HCT116 (cell line): Measurements from ENCODE around the gene SVEP1. TPM values are rescaled to one million over a fixed set of nuclear protein-coding genes. Genes with fewer than 3 reads are reported as not detected.

Experiments used
- ATAC-seq: fragments of 200-7000 bp; cut with Tn5 transposase; 2 replicates; pipeline ENCODE4 v1.9.1; 2020; ENCODE audit warnings: mild to moderate bottlenecking, moderate library complexity
- BruUV-seq: library from RNA; stranded (reverse); fragments of 400-500 nt; replicated peaks from 2 replicates; lab custom pipeline; 2021; lab: Mats Ljungman, UMichigan
- CTCF ChIA-PET: fragments of 300-600 bp; sonication (Branson Sonifier 250); formaldehyde crosslinking; loops from one replicate; lab custom pipeline; 2021; ENCODE audit warnings: antibody characterized with exemption; lab: Charles Lee
- POLR2A ChIA-PET: fragments of 300-600, 350-600 bp; sonication (Branson Sonifier 250); formaldehyde crosslinking; loops from one replicate; lab custom pipeline; 2021; ENCODE audit warnings: antibody characterized with exemption; lab: Charles Lee
- RAD21 ChIA-PET, 2 experiments: fragments of 300-600 bp; sonication (Branson Sonifier 250); formaldehyde crosslinking; loops; one replicate each; lab custom pipeline; 2023; ENCODE audit warnings: low total read pairs in 2 of 2; ENCODE audit not compliant: uncharacterized antibody in 2 of 2, unreplicated experiment in 2 of 2, low non-redundant PET in 1 of 2; lab: Charles Lee
- DNase-seq: peaks from one replicate; pipeline ENCODE4 v3.0.0-alpha.2; 2010; ENCODE audit warnings: low read depth, low spot score
- H2AFZ ChIP-seq: fragments of 200-600 bp; shearing (Covaris generic), sonication (generic); 2 replicates; pipeline ENCODE4 v1.6.1; 2017; ENCODE audit warnings: low read depth, mixed run types, mixed read lengths, antibody characterized with exemption, low read length; ENCODE audit not compliant: poor library complexity, severe bottlenecking
- H3K27ac ChIP-seq: 2 replicates; pipeline ENCODE4 v1.5.1; 2012; ENCODE audit warnings: low read depth, low read length
- H3K27me3 ChIP-seq: fragments of 200-600 bp; sonication (generic); 2 replicates; pipeline ENCODE4 v1.6.1; 2016; ENCODE audit warnings: mixed run types, low read length, mixed read lengths; ENCODE audit not compliant: insufficient read depth
- H3K36me3 ChIP-seq, 2 experiments: fragments of 200-500 bp in 1 of 2; fragments of 200-600 bp in 1 of 2; sonication (Bioruptor generic) in 1 of 2; sonication (generic) in 1 of 2; 2 replicates each; pipeline versions ENCODE4 v1.5.1 to v1.6.1; 2014 to 2016; ENCODE audit warnings: low read length in 2 of 2, inconsistent platforms in 1 of 2, mixed read lengths in 1 of 2, mixed run types in 1 of 2; ENCODE audit not compliant: insufficient read depth in 2 of 2, control insufficient read depth in 1 of 2
- H3K4me1 ChIP-seq, 2 experiments: fragments of 200-600 bp in 1 of 2; sonication (generic) in 1 of 2; 2 replicates each; pipeline versions ENCODE4 v1.5.1 to v1.6.1; 2012 to 2017; ENCODE audit warnings: low read length in 2 of 2, inconsistent platforms in 1 of 2, mild to moderate bottlenecking in 1 of 2, mixed read lengths in 1 of 2, mixed run types in 1 of 2, moderate library complexity in 1 of 2; ENCODE audit not compliant: insufficient read depth in 2 of 2, control insufficient read depth in 1 of 2
- H3K4me2 ChIP-seq: fragments of 200-600 bp; sonication (generic); 2 replicates; pipeline ENCODE4 v1.6.1; 2017; ENCODE audit warnings: mixed run types, low read length, mixed read lengths
- H3K4me3 ChIP-seq, 2 experiments: fragments of 200-600 bp in 1 of 2; sonication (generic) in 1 of 2; replicated peaks in 1 of 2; 2 replicates each; pipeline ENCODE4 v1.5.1; 2011 to 2016; ENCODE audit warnings: low read length in 2 of 2, control low read depth in 1 of 2, low read depth in 1 of 2, mild to moderate bottlenecking in 1 of 2, mixed read lengths in 1 of 2, mixed run types in 1 of 2
- H3K79me2 ChIP-seq: fragments of 200-600 bp; sonication (generic); 2 replicates; pipeline ENCODE4 v1.6.1; 2017; ENCODE audit warnings: mild to moderate bottlenecking, mixed run types, low read length, moderate library complexity, mixed read lengths; ENCODE audit not compliant: insufficient read depth
- H3K9ac ChIP-seq: fragments of 200-600 bp; sonication (generic); 2 replicates; pipeline ENCODE4 v1.6.1; 2016; ENCODE audit warnings: low read length, mixed read lengths
- H3K9me2 ChIP-seq: fragments of 200-600 bp; sonication (generic), shearing (Covaris generic); 2 replicates; pipeline ENCODE4 v1.6.1; 2017; ENCODE audit warnings: mixed run types, mild to moderate bottlenecking, moderate library complexity; ENCODE audit not compliant: insufficient read depth
- H3K9me3 ChIP-seq, 2 experiments: fragments of 200-500 bp in 1 of 2; fragments of 200-600 bp in 1 of 2; sonication (Bioruptor generic) in 1 of 2; sonication (generic) in 1 of 2; 2 replicates each; pipeline ENCODE4 v1.6.1; 2014 to 2017; ENCODE audit warnings: low read length in 2 of 2, mixed read lengths in 2 of 2, inconsistent platforms in 1 of 2, low read depth in 1 of 2, mild to moderate bottlenecking in 1 of 2, mixed run types in 1 of 2, moderate library complexity in 1 of 2; ENCODE audit not compliant: control insufficient read depth in 1 of 2, insufficient read depth in 1 of 2
- H4K20me1 ChIP-seq: fragments of 200-600 bp; sonication (generic), shearing (Covaris generic); 2 replicates; pipeline ENCODE4 v1.6.1; 2017; ENCODE audit warnings: mixed run types, mild to moderate bottlenecking, moderate library complexity; ENCODE audit not compliant: insufficient read depth
- ATF3 ChIP-seq: IDR thresholded peaks from 2 replicates; pipeline ENCODE4 v1.6.1; 2012
- CTCF ChIP-seq, 3 experiments: fragments of 200-600 bp in 1 of 3; sonication (generic) in 1 of 3; IDR thresholded peaks in 2 of 3; conservative IDR thresholded peaks in 1 of 3; 2 replicates each; pipeline ENCODE4 v1.5.1; 2012 to 2017; ENCODE audit warnings: low read depth in 2 of 3, low read length in 2 of 3, antibody characterized with exemption in 1 of 3, borderline replicate concordance in 1 of 3, control low read depth in 1 of 3, mild to moderate bottlenecking in 1 of 3, mixed read lengths in 1 of 3, mixed run types in 1 of 3, moderate library complexity in 1 of 3; ENCODE audit not compliant: insufficient read depth in 1 of 3
- FOSL1 ChIP-seq: IDR thresholded peaks from 2 replicates; pipeline ENCODE4 v1.6.1; 2012; ENCODE audit warnings: low read depth
- MAX ChIP-seq: IDR thresholded peaks from 2 replicates; pipeline ENCODE4 v1.6.1; 2012
- RAD21 ChIP-seq: IDR thresholded peaks from 2 replicates; pipeline ENCODE4 v1.6.1; 2012; ENCODE audit warnings: low read depth, mild to moderate bottlenecking
- REST ChIP-seq: IDR thresholded peaks from 2 replicates; pipeline ENCODE4 v1.6.1; 2012; ENCODE audit warnings: low read depth
- SIN3A ChIP-seq: IDR thresholded peaks from 2 replicates; pipeline ENCODE4 v1.6.1; 2012; ENCODE audit warnings: low read depth
- YY1 ChIP-seq: IDR thresholded peaks from 2 replicates; pipeline ENCODE4 v1.6.1; 2011; ENCODE audit warnings: low read length, low read depth, moderate library complexity, mild to moderate bottlenecking; ENCODE audit not compliant: insufficient replicate concordance; ENCODE audit errors: extremely low read depth
- ZFX ChIP-seq: fragments of 450-650 bp; IDR thresholded peaks from 2 replicates; pipeline ENCODE4 v1.6.1; 2017
- intact Hi-C: fragments of 100-400 bp; cut with micrococcal nuclease; formaldehyde crosslinking; loops from 2 replicates; pipeline ENCODE4 v1.10.0; 2022
- total RNA-seq: library from RNA; stranded (reverse); gene quantifications from one replicate; pipeline ENCODE4 v1.2.1, GENCODE V29; 2021; ENCODE audit not compliant: unreplicated experiment

SVEP1 gene
- total RNA-seq, 1 experiment from 2014 or later, result 0.15 TPM

- CTCF ChIA-PET, result no interaction called here
- Histone ChIP-seq H3K4me3 (no peak overlapping the region), H3K4me2 (no peak overlapping the region), H3K36me3 (no peaks in the 10 kb centered on the region), H3K79me2 (no peaks in the 10 kb centered on the region), H3K9me3 (no peaks in the 10 kb centered on the region), H3K27me3 (no peaks in the 10 kb centered on the region), H2AFZ (no peak overlapping the region), H3K4me1 (no peaks in the 10 kb centered on the region), H3K9ac (no peak overlapping the region), H4K20me1 (no peaks in the 10 kb centered on the region), H3K27ac (no peak overlapping the region), H3K9me2 (no peaks in the 10 kb centered on the region)
- DNase-seq (no peak), ATAC-seq (no peak)
- intact Hi-C loops, result no loop called here
- BruUV-seq, result no TSS peak
- TF ChIP-seq FOSL1, result no peak
- TF ChIP-seq CTCF (IDR thresholded peaks at IDR 0.05 in 2 of 3, conservative IDR thresholded peaks at IDR 0.05 in 1 of 3; ENCODE audit: borderline replicate concordance in 1 of 3, insufficient read depth in 1 of 3, low read depth in 2 of 3, low read length in 2 of 3), result no peak
- TF ChIP-seq ZFX, result no peak
- TF ChIP-seq REST, result no peak
- TF ChIP-seq MAX, result no peak
- TF ChIP-seq YY1, result no peak
- no peak for TF ChIP-seq ATF3
- TF ChIP-seq RAD21, result no peak
- TF ChIP-seq SIN3A, result no peak
- RAD21 ChIA-PET, result no interaction called here
- POLR2A ChIA-PET, result no interaction called here
Measured at GRCh38 chr9:110320651-110321445, 258.7 kb downstream of the SVEP1 start.
